SK-N-DZ (cell line): ENCODE results near the gene JPH4.
A peak's percentile ranks its signal among the peaks of the same experiment; 100 is the strongest.
"Not testable (repeated sequence)": the region's sequence is repeated elsewhere in the genome, so short reads cannot be mapped to it uniquely, and the experiment has no call there.

Experiments
- DNase-seq: peaks from one replicate; pipeline ENCODE4 v3.0.0-alpha.2; 2015; ENCODE audit warnings: low spot score

Gene JPH4

DNA sequence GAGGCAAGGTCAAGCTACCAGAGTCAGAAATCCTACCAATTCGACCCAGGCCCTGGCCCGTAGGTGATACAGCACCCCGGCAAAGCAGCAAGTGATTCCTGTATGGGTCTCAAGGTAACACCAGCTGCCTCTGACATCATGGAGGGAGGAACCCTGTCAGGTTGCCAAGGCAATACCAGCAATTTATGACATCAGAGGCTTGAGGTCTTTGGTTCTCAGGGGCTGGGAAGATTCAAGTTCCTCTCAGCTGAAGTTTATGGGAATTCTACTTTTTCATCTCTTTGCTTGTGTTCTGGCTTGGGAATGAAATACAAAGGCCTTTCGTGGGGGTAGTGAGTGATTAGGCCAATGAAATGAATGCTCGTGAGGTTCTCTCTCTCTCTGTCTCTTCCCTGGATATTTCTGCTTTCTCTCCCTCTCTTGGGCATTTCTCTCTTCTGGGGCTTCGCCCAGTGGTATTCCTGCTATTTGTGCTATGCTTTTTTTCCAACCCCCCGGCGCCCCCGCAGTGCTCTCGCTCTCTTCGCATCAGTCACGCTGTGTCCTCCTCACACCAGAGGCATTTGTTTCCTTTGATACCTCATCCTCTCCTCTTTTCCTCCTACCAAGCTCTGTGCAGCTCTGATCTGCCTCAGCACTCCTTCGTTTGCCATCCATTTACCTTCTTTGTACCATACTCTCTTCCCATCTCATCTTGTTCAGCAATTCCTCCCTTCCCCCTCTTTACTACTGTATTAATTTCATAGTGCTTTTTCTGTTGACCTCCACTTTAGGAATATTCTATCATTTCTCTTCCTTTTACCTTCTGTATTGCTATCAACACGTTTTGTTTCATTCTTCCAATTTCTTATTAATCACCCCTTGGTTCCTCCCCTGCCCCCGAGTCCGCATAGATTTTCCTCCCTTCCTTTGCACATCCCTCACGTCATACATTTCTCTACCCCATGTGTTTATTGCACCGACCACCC, 30.0 kb downstream of the JPH4 start:
- DNase-seq = no peak

DNA sequence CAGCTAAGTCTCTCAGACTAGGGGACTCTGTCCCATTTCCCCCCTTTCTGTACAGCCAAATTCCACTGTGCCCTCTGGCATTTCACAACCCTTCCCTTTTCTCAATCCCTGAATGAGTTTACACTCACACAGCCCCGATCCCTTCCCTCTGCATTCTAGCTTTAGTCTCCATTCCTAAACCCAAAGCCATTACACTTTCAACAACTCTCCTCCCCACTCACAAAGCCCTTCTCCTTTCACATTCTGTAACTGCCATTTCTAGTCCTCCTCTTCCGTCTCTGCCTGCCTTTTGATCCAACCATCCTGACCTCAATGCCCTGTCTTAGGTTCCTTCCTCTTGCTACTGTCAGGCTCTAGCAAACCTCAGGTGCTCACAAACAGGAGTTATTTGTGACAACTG, 30.7 kb downstream of the JPH4 start:
- DNase-seq = no peak

DNA sequence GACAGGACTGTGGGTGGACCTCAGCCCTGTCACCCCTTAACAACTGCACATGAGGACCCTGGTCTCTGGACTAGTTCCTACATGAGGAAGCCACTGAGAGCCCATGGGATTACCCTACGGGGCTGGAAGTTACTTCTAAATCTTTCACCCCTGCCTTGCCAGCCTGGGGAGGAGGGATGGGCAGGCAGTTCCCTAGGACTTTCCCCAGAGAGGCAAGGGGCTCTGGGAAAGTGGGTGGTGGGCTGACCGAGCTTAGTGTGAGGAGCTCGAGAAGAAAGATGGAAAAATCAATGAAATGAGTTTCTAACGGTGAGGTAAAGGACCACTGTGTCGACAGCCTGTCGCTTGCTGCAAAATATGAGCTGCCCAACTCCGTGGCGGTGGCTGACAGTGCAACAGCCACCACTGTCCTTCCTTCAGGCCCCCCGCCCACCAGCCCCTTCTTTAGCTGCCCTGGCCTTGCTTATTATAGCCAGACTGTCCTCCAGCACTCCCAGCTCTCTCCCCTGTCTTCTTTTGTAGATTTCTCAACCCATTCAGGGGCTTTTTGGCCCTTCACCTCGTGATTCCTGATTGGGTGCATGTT, 32.0 kb downstream of the JPH4 start:
- no peak for DNase-seq

GRCh38 chr14:23545740-23546365, 32.7 kb downstream of the JPH4 start:
- DNase-seq = no peak

GRCh38 chr14:23544511-23545447, 33.8 kb downstream of the JPH4 start:
- peak; percentile 95 for DNase-seq

DNA sequence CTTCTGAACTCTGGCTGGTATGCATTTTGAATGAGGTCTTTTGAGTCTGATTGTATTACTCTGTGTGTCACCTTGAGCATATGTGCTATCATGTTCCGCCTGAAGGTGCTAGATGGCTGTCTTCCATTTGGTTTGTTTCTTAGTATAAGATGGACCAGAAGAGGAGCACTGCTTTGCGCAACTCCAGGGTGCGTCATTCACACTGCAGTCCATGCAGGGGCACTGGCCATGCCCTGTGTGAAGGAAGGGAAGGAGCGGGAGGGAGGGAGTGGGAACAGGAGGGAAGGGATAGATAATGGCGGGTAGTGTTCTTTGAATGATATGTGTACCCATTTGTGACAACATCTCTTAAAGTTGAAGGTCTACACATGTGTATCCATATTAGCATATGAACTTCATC, 35.2 kb downstream of the JPH4 start:
- no peak for DNase-seq

- no peak for DNase-seq
Observed at GRCh38 chr14:23542261-23542660, 36.3 kb downstream of the JPH4 start.

DNA sequence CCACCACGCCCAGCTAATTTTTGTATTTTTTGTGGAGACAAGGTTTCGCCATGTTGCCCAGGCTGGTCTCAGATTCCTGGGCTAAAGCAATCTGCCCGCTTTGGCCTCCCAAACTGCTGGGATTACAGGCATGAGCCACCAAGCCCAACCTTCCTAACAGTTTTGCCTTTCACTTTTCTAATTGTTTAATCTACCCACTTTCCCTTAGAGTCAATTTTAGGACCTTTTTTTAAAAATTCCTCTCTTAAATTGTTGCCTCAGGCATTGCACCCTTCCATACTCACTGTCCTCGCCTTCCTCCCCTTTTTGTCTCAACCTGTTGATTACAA, 38.5 kb downstream of the JPH4 start:
- DNase-seq = no peak

DNA sequence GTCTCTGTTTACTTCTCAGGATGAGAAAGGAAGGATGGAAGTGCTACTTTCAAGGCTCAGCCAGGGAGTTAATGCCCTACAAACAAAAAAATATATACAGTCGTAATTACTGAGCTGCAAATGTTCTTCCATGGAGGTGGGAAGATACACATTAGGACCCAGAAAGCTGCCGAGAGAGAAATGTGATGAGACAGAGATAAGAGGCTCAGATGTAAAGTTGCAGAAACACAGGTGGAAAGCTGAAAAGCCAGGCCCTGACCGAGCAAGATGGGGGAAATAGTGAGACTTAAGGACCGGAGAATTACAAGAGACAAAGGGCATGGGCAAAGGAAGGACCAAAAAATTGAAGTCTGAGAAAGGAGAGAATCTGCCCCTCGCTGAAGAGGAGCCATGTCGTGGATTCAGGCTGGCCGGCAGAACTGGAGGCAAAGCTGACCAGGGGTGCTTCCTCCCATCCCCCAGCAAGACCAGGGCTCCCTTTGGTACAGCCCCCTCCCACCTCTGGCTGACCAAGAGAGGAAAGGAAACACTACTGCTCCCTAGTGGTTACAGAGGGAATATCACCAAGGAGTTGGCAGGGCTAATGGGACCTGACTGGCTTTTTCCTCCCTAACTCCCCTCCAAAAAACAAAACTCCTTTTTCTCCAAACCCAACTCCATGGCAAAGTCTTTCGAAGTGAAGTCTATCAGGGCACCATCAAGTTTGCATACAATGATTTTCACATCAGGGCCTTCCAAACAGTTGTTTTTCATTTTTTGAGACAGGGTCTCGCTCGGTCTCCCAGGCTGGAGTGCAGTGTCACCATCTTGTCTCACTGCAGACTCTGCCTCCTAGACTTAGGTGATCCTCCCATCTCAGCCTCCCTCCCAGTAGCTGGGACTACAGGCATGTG, 39.1 kb downstream of the JPH4 start:
- DNase-seq = peak; percentile 82

- peak; percentile 85 for DNase-seq
Observed at GRCh38 chr14:23538785-23539184, 39.8 kb downstream of the JPH4 start.

GRCh38 chr14:23538050-23538718, 40.4 kb downstream of the JPH4 start:
- DNase-seq = no peak

- no peak for DNase-seq
Observed at GRCh38 chr14:23537351-23538049, 41.1 kb downstream of the JPH4 start.

DNA sequence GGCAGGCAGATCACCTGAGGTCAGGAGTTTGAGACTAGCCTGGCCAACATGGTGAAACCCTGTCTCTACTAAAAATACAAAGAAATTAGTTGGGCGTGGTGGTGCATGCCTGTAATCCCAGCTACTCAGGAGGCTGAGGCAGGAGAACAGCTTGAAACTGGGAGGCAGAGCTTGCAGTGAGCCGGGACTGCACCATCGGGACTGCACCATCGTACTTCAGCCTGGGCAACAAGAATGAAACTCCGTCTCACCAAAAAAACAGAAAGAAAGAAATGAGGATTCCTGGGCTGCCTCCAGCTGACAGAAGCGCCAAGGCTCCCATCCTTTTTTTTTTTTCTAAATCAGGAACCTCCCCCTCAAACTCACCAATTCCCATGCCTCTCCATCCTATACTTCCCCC, 41.7 kb downstream of the JPH4 start:
- DNase-seq = not testable (repeated sequence)

DNA sequence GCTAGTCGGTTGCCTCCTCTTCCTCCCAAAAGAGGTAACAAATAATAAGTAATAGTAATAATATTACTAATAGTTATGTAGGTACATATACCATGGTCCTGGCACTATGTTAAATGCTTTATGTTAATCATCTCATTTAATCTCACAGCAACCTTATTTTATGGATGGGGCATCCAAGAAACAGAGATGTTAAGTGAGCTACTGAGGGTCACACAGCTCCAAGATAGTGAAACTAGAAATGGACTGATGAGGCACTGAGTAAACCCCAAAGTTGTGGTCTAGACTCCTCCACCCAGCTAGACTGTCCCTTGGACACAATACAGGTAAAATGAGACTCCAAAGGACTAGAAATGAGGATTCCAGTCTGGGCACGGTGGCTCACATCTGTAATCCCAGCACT, 42.1 kb downstream of the JPH4 start:
- DNase-seq = no peak

DNA sequence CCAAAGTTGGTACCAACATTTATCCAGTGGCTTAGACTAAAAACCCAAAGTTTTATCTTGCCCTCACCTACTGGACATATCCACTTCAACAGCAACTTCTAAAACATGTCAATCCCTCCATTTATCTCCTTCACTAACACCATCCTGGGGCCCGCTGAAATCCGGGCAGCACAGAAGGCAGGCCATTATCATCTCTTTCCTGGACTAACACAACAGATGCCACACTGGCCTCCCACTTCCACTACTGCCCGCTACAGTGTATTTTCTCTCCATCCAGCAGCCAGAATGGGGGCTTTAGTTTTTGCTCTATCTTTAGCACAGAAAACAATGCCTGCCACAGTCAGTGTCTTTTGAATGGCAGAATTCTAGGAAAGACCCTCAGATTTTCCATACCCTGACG, 42.6 kb downstream of the JPH4 start:
- DNase-seq = no peak

DNA sequence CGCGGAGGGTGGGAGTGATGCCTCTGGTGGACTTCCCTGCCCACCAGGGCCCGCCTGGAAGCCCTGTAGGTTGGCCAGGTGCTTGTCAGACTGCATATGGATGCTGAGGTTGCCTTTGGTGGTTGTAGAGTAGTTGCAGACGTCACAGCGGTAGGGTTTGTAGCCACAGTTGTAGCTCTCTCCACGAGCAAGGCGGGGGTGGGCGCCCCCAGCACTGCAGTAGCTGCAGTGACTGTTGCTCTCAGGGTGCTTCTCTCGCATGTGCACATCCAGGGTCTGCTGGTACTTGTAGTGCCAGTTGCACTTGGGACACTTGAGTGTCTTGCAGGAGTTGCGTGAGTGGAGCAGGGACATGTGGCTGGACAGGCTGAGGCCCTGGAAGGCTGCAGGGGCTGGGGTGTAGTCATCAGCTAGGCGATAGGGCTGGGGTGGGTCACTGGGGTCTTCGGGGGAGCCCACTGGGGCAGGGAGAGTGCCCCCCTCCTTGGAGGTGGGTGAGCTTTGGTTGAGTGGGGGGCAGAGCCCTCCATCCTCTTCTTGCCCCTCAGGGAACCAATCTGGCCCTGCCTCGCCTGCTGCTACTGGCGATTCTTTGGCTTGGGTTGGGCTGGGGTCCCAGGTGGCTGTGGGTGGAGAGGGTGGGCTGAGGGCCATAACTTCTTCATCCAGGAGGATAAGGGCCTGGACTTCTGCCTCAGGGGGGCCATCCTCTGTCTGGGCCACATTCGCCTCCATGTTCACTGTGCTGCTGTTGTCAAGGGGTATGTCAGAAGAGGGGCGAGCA, 44.7 kb downstream of the JPH4 start:
- DNase-seq = no peak

GRCh38 chr14:23532658-23533057, 45.9 kb downstream of the JPH4 start:
- DNase-seq = no peak

DNA sequence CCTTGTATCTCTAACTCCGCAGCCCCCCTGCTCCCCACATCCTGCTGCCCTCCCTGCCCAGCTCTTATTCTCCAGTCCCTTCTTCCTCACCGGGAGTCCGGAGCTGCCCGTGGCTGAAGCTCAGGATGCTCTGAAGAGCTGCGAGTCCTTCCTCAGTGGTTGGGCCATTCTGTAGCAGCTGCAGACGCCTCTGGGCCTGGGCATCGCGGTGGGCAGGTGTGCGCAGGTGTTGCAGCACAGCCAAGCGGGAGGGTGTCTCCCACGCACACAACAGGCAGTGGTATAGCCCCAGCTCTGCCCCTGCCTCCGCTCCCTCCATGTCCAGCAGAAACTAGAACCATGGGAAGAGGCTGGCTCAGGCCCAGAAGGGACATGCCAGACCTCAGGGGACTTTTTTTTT, 47.2 kb downstream of the JPH4 start:
- DNase-seq = no peak
